ENCODE results near the gene ZBTB1.

The ZBTB1 gene

GRCh38 chr14:64541261-64541971 is 36.8 kb downstream of the ZBTB1 start:
- no peak for ATAC-seq
- TF ChIP-seq ESRRG (CRISPR knock-in tag; IDR thresholded peaks at IDR 0.05), result no peak
- TF ChIP-seq ZNF565 (CRISPR knock-in tag; conservative IDR thresholded peaks at IDR 0.05; ENCODE audit: low read depth), result no peak
- no peak for TF ChIP-seq ISL1 (CRISPR knock-in tag; IDR thresholded peaks at IDR 0.05)
- TF ChIP-seq CSRNP3 (CRISPR knock-in tag; IDR thresholded peaks at IDR 0.05), result no peak
- no peak for TF ChIP-seq ZC3H10 (CRISPR knock-in tag; IDR thresholded peaks at IDR 0.05)
- TF ChIP-seq ZFP30 (CRISPR knock-in tag; IDR thresholded peaks at IDR 0.05), result no peak
- no peak for TF ChIP-seq PATZ1 (CRISPR knock-in tag; IDR thresholded peaks at IDR 0.05; ENCODE audit: borderline replicate concordance)

- no peak for ATAC-seq
- TF ChIP-seq ESRRG (CRISPR knock-in tag; IDR thresholded peaks at IDR 0.05) (no peak), TSHZ2 (CRISPR knock-in tag; IDR thresholded peaks at IDR 0.05) (no peak), PATZ1 (CRISPR knock-in tag; IDR thresholded peaks at IDR 0.05; ENCODE audit: borderline replicate concordance) (no peak), ZFP3 (CRISPR knock-in tag; IDR thresholded peaks at IDR 0.05) (no peak), ZNF8 (CRISPR knock-in tag; IDR thresholded peaks at IDR 0.05) (no peak), TOX (CRISPR knock-in tag; IDR thresholded peaks at IDR 0.05; ENCODE audit: borderline replicate concordance) (no peak), PPARA (CRISPR knock-in tag; IDR thresholded peaks at IDR 0.05; ENCODE audit: borderline replicate concordance) (no peak), CSDC2 (CRISPR knock-in tag; IDR thresholded peaks at IDR 0.05) (no peak), ZC3H10 (CRISPR knock-in tag; IDR thresholded peaks at IDR 0.05) (no peak), ZNF70 (CRISPR knock-in tag; IDR thresholded peaks at IDR 0.05) (no peak), ARNTL (CRISPR knock-in tag; IDR thresholded peaks at IDR 0.05; ENCODE audit: borderline replicate concordance, low read depth) (no peak), GLIS3 (CRISPR knock-in tag; IDR thresholded peaks at IDR 0.05) (no peak), SNAI2 (CRISPR knock-in tag; IDR thresholded peaks at IDR 0.05) (no peak), ZNF565 (CRISPR knock-in tag; conservative IDR thresholded peaks at IDR 0.05; ENCODE audit: low read depth) (no peak), ZFP30 (CRISPR knock-in tag; IDR thresholded peaks at IDR 0.05) (no peak), RARB (CRISPR knock-in tag; IDR thresholded peaks at IDR 0.05) (no peak), ISL1 (CRISPR knock-in tag; IDR thresholded peaks at IDR 0.05) (no peak), OSR1 (CRISPR knock-in tag; IDR thresholded peaks at IDR 0.05) (no peak)
- TF ChIP-seq, protein P1, sequence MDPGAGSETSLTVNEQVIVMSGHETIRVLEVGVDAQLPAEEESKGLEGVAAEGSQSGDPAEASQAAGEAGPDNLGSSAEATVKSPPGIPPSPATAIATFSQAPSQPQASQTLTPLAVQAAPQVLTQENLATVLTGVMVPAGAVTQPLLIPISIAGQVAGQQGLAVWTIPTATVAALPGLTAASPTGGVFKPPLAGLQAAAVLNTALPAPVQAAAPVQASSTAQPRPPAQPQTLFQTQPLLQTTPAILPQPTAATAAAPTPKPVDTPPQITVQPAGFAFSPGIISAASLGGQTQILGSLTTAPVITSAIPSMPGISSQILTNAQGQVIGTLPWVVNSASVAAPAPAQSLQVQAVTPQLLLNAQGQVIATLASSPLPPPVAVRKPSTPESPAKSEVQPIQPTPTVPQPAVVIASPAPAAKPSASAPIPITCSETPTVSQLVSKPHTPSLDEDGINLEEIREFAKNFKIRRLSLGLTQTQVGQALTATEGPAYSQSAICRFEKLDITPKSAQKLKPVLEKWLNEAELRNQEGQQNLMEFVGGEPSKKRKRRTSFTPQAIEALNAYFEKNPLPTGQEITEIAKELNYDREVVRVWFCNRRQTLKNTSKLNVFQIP (CRISPR knock-in tag; IDR thresholded peaks at IDR 0.05; ENCODE audit: borderline replicate concordance, low read depth), result no peak
Measured at GRCh38 chr14:64541972-64542835, 37.6 kb downstream of the ZBTB1 start.
